GM11168 (cell line): ENCODE measurements around the gene TIMM13.

Experiments used
- in situ Hi-C: fragments of 300-500 bp; cut with MboI; formaldehyde crosslinking; loops from one replicate; pipeline ENCODE4 v1.12.0; 2022; ENCODE audit warnings: low sequenced_read_pairs; ENCODE audit not compliant: unreplicated experiment

TIMM13 gene

GRCh38 chr19:2427429-2428320 lies at the start of gene TIMM13:
TIMM13 (minus strand) TSS chr19:2427586; CDS start chr19:2427533, 53 bp downstream.
- in situ Hi-C loops, result no loop called here

GRCh38 chr19:2476451-2477140 lies 49.2 kb upstream of the TIMM13 start:
- in situ Hi-C loops, result loop anchor here (5.0 kb wide), 1 partner anchor 131 kb away; no protein-coding TSS in a partner anchor

- in situ Hi-C loops, result loop anchor here (5.0 kb wide), 1 partner anchor 131 kb away; no protein-coding TSS in a partner anchor
Measured at GRCh38 chr19:2475702-2476450, 48.5 kb upstream of the TIMM13 start, which contains the start of gene GADD45B. GADD45B (plus strand) TSS chr19:2476127; CDS start chr19:2476359, 232 bp downstream.

- in situ Hi-C loops, result loop anchor here (5.0 kb wide), 1 partner anchor 132 kb away; no protein-coding TSS in a partner anchor
Measured at GRCh38 chr19:2475018-2475701, 47.8 kb upstream of the TIMM13 start.

DNA sequence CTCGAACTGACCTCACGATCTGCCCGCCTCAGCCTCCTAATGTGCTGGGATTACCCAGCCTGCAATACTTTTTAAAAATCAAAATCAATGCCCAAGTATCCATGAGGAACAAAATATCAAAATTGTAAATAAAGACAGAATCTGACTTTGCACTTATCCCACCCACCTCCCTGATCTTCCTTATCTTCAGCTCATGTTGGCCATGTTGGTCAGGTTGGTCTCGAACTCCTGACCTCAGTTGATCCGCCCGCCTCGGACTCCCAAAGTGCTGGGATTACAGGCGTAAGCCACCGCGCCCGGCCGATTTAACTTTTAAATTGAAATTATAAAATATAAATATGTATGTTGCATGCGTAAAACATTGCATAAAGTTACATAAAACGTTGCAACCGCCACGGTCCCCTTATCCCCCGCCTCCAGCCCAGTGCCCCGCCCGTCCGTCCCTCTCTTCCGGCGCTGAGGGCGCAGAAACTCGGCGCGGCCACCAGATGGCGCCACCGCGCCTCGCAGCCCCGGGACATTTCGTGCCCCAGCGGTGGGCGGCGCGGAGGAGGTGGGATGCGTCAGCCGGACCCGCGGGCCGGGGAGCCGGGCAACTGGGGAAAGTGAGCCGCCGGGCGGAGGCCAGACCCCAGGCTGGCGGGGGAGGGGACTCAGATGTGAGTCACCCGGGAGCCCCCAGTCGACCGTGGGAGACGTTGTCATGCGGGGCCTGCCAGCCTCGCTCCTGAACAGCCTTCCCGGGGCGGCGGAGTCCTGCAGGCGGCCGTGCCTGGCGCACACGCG lies 47.0 kb upstream of the TIMM13 start:
- in situ Hi-C loops, result loop anchor here (5.0 to 25.0 kb wide), 2 partner anchors 133 to 288 kb away; no protein-coding TSS in a partner anchor

- in situ Hi-C loops, result loop anchor here (25.0 kb wide), 1 partner anchor 292 kb away; no protein-coding TSS in a partner anchor
Measured at GRCh38 chr19:2469915-2470200, 42.5 kb upstream of the TIMM13 start.

- in situ Hi-C loops, result loop anchor here (25.0 kb wide), 1 partner anchor 293 kb away; no protein-coding TSS in a partner anchor
Measured at GRCh38 chr19:2469102-2469914, 41.9 kb upstream of the TIMM13 start.

GRCh38 chr19:2468596-2468995 lies 41.2 kb upstream of the TIMM13 start:
- in situ Hi-C loops, result loop anchor here (25.0 kb wide), 1 partner anchor 294 kb away; no protein-coding TSS in a partner anchor

GRCh38 chr19:2464389-2464788 lies 37.0 kb upstream of the TIMM13 start:
- in situ Hi-C loops, result loop anchor here (25.0 kb wide), 1 partner anchor 298 kb away; no protein-coding TSS in a partner anchor

DNA sequence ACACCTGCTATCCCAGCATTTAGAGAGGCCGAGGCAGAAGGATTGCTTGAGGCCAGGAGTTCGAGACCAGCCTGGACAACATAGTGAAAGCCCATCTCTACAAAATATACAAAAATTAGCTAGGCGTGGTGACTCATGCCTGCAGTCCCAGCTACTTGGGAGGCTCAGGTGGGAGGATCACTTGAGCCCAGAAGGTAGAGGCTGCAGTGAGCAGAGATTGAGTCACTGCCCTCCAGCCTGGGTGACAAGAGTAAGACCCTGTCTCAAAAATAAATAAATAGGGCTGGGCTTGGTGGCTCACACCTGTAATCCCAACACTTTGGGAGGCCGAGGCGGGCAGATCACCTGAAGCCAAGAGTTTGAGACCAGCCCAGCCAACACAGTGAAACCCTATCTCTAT lies 36.3 kb upstream of the TIMM13 start:
- in situ Hi-C loops, result loop anchor here (25.0 kb wide), 1 partner anchor 299 kb away; no protein-coding TSS in a partner anchor

DNA sequence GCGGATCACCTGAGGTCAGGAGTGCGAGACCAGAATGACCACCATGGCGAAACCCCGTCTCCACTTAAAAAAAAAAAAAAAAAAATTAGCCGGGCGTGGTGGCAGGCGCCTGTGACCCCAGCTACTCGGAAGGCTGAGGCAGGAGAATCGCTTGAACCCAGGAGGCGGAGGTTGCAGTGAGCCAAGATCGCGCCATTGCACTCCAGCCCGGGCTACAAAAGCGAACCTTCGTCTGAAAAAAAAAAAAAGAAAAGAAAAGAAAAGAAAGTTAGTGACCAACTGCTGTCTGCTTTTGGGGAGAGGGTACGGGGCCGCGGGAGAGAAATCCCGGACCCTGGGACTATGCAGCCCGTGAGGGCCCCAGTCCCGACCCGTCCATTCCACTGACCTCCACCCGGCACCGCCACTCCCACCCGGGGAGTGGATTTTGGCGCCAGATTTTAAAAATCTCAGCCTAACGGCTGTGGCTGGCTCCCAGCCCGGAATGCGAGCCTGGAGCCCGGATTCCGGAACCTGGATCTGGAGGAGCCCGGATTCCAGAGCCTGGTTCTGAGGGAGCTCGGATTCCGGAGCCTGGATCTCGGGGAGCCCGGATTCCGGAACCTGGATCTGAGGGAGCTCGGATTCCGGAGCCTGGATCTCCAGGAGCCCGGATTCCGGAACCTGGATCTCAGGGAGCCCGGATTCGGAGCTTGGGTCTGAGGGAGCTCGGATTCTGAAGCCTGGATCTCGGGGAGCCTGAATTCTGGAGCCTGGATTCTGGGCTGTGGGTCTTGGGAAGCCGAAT lies 35.4 kb upstream of the TIMM13 start:
- in situ Hi-C loops, result loop anchor here (25.0 kb wide), 1 partner anchor 299 kb away; no protein-coding TSS in a partner anchor

DNA sequence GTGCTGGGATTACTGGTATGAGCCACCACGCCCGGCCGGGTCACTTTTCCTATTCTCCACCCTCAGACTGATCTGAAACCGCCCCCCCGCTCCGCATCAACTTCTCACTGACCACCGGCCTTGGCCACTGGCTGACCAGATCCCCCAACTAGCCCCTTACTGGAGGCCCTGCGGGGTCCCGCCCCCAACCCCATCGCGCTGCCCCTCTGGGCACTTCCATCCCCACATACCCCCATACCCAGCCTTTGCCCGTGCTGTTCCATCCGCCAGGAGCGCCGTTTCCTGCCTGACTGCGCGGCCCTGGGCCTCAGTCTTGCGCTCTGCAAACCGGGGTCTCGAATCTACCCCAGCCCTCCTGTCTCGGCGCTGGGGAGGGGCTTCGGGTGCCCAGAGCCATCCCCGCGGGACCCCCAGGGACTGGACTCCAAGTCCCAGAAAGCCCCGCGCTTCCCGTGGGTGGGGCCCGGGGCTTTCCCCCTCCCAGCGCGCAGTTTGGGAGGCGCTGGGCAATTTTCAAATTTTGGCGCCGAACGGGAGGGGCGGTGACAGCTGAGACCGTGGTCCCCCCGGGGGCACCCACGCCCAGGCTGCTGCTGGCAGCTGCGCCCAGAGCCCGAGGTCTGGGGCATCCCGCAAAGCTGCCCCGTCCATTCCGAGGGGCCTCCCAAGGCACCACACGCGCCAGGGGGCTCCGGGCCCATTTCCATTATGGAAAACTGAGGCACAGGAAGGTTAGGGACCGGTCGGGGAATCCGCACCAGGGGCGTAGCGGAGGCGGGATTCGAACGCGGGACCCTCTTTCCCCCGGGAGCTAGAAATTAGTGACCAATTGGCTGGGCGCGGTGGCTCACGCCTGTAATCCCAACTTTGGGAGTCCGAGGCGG lies 34.6 kb upstream of the TIMM13 start:
- in situ Hi-C loops, result loop anchor here (25.0 kb wide), 1 partner anchor 300 kb away; no protein-coding TSS in a partner anchor

GRCh38 chr19:2460245-2460644 lies 32.9 kb upstream of the TIMM13 start:
- in situ Hi-C loops, result loop anchor here (25.0 kb wide), 1 partner anchor 302 kb away; no protein-coding TSS in a partner anchor

DNA sequence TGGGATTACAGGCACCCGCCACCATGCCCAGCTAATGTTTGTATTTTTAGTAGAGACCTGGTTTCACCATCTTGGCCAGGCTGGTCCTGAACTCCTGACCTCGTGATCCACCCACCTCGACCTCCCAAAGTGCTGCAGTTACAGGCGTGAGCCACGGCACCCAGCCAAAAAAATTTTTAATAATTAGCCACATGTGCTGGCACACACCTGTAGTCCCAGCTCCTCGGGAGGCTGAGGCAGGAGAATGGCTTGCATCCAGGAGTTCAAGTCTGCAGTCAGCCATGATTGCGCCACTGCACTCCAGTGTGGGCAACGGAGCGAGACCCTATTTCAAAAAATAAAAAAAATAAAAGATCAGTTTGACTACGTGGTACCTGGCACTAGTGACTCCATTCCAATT lies 31.4 kb upstream of the TIMM13 start:
- in situ Hi-C loops, result loop anchor here (25.0 kb wide), 1 partner anchor 304 kb away; no protein-coding TSS in a partner anchor

GRCh38 chr19:2458054-2458453 lies 30.7 kb upstream of the TIMM13 start:
- in situ Hi-C loops, result loop anchor here (25.0 kb wide), 1 partner anchor 304 kb away; no protein-coding TSS in a partner anchor
